Tibial artery (tissue), 4 donors: ENCODE data around the gene WNT6.

Experiments
- DNase-seq, 2 donors: peaks; one replicate each; pipeline ENCODE4 v3.0.0-alpha.2; 2019
- H3K27ac ChIP-seq, 2 donors: fragments of 200-600 bp; sonication (generic) in 1 of 2; 1 replicate in 1 of 2; 2 replicates in 1 of 2; pipeline ENCODE4 v1.5.1; 2018 to 2019; ENCODE audit warnings: mild to moderate bottlenecking in 1 of 2
- H3K27me3 ChIP-seq, 2 donors: fragments of 200-600 bp; sonication (generic) in 1 of 2; one replicate each; pipeline versions ENCODE4 v1.5.1 to v1.6.0; 2016 to 2019
- H3K36me3 ChIP-seq, 3 donors: fragments of 200-600 bp; sonication (generic) in 2 of 3; one replicate each; pipeline ENCODE4 v1.5.1; 2016 to 2019; ENCODE audit warnings: mild to moderate bottlenecking in 2 of 3
- H3K4me1 ChIP-seq, 4 donors: fragments of 200-600 bp; sonication (generic) in 2 of 4; 1 replicate in 3 of 4; 2 replicates in 1 of 4; pipeline ENCODE4 v1.5.1; 2016 to 2019
- H3K4me3 ChIP-seq, 2 donors: fragments of 200-600 bp; sonication (generic) in 1 of 2; 1 replicate in 1 of 2; 2 replicates in 1 of 2; pipeline ENCODE4 v1.5.1; 2018 to 2019; ENCODE audit warnings: mild to moderate bottlenecking in 2 of 2
- H3K9me3 ChIP-seq, 3 donors: fragments of 200-600 bp; sonication (generic) in 1 of 3; one replicate each; pipeline ENCODE4 v1.5.1; 2016 to 2019
- intact Hi-C: fragments of 100-400 bp; cut with DNase I; formaldehyde crosslinking; loops from one replicate; pipeline ENCODE4 v1.15.0; 2023; ENCODE audit warnings: low total_unique reads
- TF ChIP-seq, protein P1 (sequence below), 2 experiments: fragments of 200-600 bp in 1 of 2; fragments of 450-650 bp in 1 of 2; IDR thresholded peaks; one replicate each; pipeline ENCODE4 v1.5.1; 2017 to 2019; ENCODE audit warnings: antibody characterized with exemption in 2 of 2, mild to moderate bottlenecking in 1 of 2, moderate library complexity in 1 of 2

Gene WNT6

DNA sequence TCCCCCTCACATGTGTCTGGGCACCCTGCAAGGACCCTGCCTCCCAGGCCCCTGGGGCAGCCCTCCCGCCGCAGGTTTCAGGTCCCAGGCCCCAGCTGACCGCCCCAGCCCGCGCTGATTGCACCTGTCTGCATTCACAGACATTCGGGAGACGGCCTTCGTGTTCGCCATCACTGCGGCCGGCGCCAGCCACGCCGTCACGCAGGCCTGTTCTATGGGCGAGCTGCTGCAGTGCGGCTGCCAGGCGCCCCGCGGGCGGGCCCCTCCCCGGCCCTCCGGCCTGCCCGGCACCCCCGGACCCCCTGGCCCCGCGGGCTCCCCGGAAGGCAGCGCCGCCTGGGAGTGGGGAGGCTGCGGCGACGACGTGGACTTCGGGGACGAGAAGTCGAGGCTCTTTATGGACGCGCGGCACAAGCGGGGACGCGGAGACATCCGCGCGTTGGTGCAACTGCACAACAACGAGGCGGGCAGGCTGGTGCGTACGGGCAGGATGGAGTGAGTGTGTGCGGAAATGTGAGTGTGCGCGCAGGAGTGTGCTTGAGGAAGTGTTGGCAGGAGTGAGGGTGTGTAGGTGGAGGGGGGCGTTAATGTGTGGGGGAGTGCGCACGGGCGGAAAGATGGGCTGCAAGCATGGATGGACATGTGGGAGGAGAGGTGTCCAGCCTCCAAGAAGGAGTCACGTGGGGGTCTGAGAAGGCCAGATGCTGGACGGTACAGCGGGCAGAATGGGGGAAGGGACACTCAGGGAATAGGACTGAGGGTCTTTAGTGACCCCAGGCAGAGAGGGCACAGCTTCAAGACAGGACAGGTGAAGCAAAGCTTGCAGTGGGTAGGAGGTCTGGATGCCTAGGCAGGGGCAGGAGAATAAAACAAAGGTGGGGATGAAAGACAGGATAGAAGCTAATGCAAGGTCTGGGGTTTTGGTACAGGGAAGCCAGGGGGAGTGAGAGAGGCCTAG is 12.0 kb downstream of the WNT6 start:
- TF ChIP-seq, protein P1, sequence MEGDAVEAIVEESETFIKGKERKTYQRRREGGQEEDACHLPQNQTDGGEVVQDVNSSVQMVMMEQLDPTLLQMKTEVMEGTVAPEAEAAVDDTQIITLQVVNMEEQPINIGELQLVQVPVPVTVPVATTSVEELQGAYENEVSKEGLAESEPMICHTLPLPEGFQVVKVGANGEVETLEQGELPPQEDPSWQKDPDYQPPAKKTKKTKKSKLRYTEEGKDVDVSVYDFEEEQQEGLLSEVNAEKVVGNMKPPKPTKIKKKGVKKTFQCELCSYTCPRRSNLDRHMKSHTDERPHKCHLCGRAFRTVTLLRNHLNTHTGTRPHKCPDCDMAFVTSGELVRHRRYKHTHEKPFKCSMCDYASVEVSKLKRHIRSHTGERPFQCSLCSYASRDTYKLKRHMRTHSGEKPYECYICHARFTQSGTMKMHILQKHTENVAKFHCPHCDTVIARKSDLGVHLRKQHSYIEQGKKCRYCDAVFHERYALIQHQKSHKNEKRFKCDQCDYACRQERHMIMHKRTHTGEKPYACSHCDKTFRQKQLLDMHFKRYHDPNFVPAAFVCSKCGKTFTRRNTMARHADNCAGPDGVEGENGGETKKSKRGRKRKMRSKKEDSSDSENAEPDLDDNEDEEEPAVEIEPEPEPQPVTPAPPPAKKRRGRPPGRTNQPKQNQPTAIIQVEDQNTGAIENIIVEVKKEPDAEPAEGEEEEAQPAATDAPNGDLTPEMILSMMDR (IDR thresholded peaks at IDR 0.05) = no peak
- DNase-seq = no peak
- Histone ChIP-seq H3K4me1 (peaks cover 0 to 27% (median 19%) of the 10 kb centered on the region in 4 donors), H3K27ac (no peak overlapping the region), H3K36me3 (no peaks in the 10 kb centered on the region), H3K4me3 (peak overlapping the region; percentile 3 to 33), H3K9me3 (no peaks in the 10 kb centered on the region), H3K27me3 (peaks cover 0 to 83% of the 10 kb centered on the region in 2 donors)
- intact Hi-C loops = no loop called here

DNA sequence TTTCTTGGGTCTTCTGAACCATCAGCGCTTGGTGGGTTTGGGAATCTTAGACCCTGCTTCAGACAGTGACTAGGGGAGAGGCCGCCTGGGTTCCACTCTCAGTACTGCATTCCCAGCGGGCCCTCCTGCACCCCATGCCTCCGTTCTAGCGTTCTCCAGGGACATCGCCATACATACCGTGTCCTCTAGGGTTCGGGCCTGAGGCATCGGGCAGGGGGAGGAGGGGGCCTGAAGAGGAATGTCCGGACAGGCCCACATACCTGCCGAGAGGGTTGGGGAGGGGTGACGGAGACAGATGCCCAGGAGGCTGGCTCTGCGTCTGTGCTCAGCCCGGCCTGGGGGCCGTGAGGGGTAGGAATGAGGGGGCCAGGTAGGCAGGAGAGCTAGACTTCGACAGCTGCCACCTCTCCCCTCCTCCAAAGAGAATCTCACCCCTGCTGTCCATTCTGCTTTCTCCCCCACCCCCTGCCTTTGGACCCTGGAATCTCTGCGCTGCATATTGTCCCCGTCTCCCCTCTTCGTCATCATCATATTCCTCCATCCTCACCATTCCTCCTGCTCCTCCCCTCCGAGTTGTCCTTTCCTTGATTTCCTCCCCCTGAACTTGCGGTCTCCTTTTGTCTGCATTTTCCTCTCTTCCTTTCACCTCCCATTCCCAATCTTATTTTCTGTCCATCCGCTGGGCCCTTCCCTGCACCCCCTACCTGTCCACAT is 13.2 kb downstream of the WNT6 start:
- Histone ChIP-seq H3K27me3 (peaks cover 0 to 91% of the 10 kb centered on the region in 2 donors), H3K27ac (no peak overlapping the region), H3K36me3 (no peaks in the 10 kb centered on the region), H3K4me3 (no peak overlapping the region), H3K4me1 (peaks cover 0 to 27% (median 19%) of the 10 kb centered on the region in 4 donors), H3K9me3 (no peaks in the 10 kb centered on the region)
- DNase-seq = no peak
- intact Hi-C loops = no loop called here
- TF ChIP-seq, protein P1 (IDR thresholded peaks at IDR 0.05) = no peak

DNA sequence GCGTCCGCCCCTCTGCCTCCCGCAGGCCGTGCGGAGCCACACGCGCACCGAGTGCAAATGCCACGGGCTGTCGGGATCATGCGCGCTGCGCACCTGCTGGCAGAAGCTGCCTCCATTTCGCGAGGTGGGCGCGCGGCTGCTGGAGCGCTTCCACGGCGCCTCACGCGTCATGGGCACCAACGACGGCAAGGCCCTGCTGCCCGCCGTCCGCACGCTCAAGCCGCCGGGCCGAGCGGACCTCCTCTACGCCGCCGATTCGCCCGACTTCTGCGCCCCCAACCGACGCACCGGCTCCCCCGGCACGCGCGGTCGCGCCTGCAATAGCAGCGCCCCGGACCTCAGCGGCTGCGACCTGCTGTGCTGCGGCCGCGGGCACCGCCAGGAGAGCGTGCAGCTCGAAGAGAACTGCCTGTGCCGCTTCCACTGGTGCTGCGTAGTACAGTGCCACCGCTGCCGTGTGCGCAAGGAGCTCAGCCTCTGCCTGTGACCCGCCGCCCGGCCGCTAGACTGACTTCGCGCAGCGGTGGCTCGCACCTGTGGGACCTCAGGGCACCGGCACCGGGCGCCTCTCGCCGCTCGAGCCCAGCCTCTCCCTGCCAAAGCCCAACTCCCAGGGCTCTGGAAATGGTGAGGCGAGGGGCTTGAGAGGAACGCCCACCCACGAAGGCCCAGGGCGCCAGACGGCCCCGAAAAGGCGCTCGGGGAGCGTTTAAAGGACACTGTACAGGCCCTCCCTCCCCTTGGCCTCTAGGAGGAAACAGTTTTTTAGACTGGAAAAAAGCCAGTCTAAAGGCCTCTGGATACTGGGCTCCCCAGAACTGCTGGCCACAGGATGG is 14.0 kb downstream of the WNT6 start:
- intact Hi-C loops = no loop called here
- TF ChIP-seq, protein P1 (IDR thresholded peaks at IDR 0.05) = no peak
- no peak overlapping the region for H3K27ac ChIP-seq
- no peaks in the 10 kb centered on the region for H3K9me3 ChIP-seq
- H3K27me3 ChIP-seq = peaks cover 0 to 92% of the 10 kb centered on the region in 2 donors
- peaks cover 0 to 27% (median 19%) of the 10 kb centered on the region in 4 donors for H3K4me1 ChIP-seq
- H3K36me3 ChIP-seq = no peaks in the 10 kb centered on the region
- H3K4me3 ChIP-seq = no peak overlapping the region
- DNase-seq = no peak

DNA sequence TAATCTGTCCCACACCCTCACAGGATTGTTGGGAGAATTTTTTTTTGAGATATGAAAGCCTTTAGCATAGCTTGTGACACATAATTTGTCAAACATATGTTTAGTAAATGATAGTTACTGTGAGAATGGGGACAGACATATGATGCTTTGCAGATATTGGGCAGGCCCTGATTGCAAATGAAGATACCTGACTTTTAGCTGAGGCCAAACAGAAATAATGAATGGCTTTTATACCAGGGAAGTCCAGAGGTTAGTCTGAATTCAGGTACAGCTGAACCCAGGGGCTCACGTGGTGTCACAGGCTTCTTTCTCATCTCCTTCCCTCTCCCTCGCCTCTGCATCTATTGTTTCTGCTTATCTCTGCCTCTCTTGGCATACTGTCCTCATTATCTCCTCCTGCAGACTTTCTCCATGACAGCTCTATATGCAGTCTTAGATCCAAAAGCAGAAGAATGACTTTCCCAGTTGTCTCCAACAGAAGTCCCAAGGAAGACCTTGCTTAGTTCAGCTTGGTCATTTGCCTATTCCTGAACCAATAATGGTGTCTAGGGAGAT is 16.2 kb downstream of the WNT6 start:
- Histone ChIP-seq H3K4me3 (no peak overlapping the region), H3K4me1 (peaks cover 0 to 47% (median 31%) of the 10 kb centered on the region in 4 donors), H3K27me3 (peaks cover 3 to 93% of the 10 kb centered on the region in 2 donors), H3K27ac (no peak overlapping the region), H3K36me3 (no peaks in the 10 kb centered on the region), H3K9me3 (no peaks in the 10 kb centered on the region)
- intact Hi-C loops = no loop called here
- no peak for DNase-seq
- TF ChIP-seq, protein P1 (IDR thresholded peaks at IDR 0.05) = no peak
